CD4-positive, alpha-beta T cell treated with Interleukin-10 for 1 hour (primary cell): Measurements from ENCODE around the gene MTRFR.
"Not testable (repeated sequence)": the region's sequence is repeated elsewhere in the genome, so short reads cannot be mapped to it uniquely, and the experiment has no call there.

ENCODE experiments used
- DNase-seq: peaks from one replicate; pipeline ENCODE4 v3.0.0-alpha.2; 2020

Gene MTRFR

GRCh38 chr12:123250471-123251383 lies 17.5 kb downstream of the MTRFR start:
- no peak for DNase-seq

GRCh38 chr12:123251403-123252076 lies 18.3 kb downstream of the MTRFR start:
- DNase-seq = no peak

GRCh38 chr12:123252365-123252764 lies 19.1 kb downstream of the MTRFR start:
- not testable (repeated sequence) for DNase-seq

GRCh38 chr12:123253641-123254459 lies 20.6 kb downstream of the MTRFR start:
- no peak for DNase-seq

- no peak for DNase-seq
Observed at GRCh38 chr12:123254853-123255446, 21.7 kb downstream of the MTRFR start.

GRCh38 chr12:123258593-123258992 lies 25.4 kb downstream of the MTRFR start:
- no peak for DNase-seq

GRCh38 chr12:123260081-123260480 lies 26.8 kb downstream of the MTRFR start:
- DNase-seq = no peak

- no peak for DNase-seq
Observed at GRCh38 chr12:123261196-123261595, 28.0 kb downstream of the MTRFR start.

GRCh38 chr12:123263196-123263817 lies 30.1 kb downstream of the MTRFR start:
- DNase-seq = no peak

GRCh38 chr12:123264642-123265041 lies 31.4 kb downstream of the MTRFR start:
- no peak for DNase-seq

GRCh38 chr12:123265851-123266678 lies 32.8 kb downstream of the MTRFR start:
- DNase-seq = no peak

- no peak for DNase-seq
Observed at GRCh38 chr12:123266679-123267277, 33.5 kb downstream of the MTRFR start.

GRCh38 chr12:123267335-123267920 lies 34.2 kb downstream of the MTRFR start:
- DNase-seq = no peak

GRCh38 chr12:123267991-123268843 lies 35.0 kb downstream of the MTRFR start:
- no peak for DNase-seq

- DNase-seq = no peak
Observed at GRCh38 chr12:123268850-123269249, 35.6 kb downstream of the MTRFR start.

- peak; percentile 24 for DNase-seq
Observed at GRCh38 chr12:123269395-123269892, 36.2 kb downstream of the MTRFR start.

- no peak for DNase-seq
Observed at GRCh38 chr12:123269896-123270213, 36.6 kb downstream of the MTRFR start.

GRCh38 chr12:123270214-123271000 lies 37.2 kb downstream of the MTRFR start:
- no peak for DNase-seq
